Nephron (organoid): ENCODE results near the gene PPP2R2C.

Source experiments
- H3K27ac Mint-ChIP-seq, 3 experiments: 2 replicates each; pipeline ENCODE4 v1.8.0; 2020; ENCODE audit warnings: mixed read lengths in 3 of 3, mild to moderate bottlenecking in 2 of 3, moderate library complexity in 1 of 3
- H3K27me3 Mint-ChIP-seq: 2 replicates; pipeline ENCODE4 v1.8.0; 2021; ENCODE audit warnings: low read depth, mild to moderate bottlenecking, moderate library complexity, mixed read lengths
- H3K36me3 Mint-ChIP-seq: 2 replicates; pipeline ENCODE4 v1.8.0; 2020; ENCODE audit warnings: low read depth, mixed read lengths
- H3K4me1 Mint-ChIP-seq: 2 replicates; pipeline ENCODE4 v1.8.0; 2020; ENCODE audit warnings: mixed read lengths
- H3K4me3 Mint-ChIP-seq, 3 experiments: 2 replicates each; pipeline ENCODE4 v1.8.0; 2020; ENCODE audit warnings: mild to moderate bottlenecking in 3 of 3, mixed read lengths in 3 of 3, moderate library complexity in 2 of 3
- H3K9me3 Mint-ChIP-seq: 2 replicates; pipeline ENCODE4 v1.8.0; 2020; ENCODE audit warnings: mixed read lengths
- TF ChIP-seq, protein P1 (sequence below), 3 experiments: fragments of 200-600 bp; sonication (generic); IDR thresholded peaks; one replicate each; pipeline ENCODE4 v1.5.0; 2021; ENCODE audit warnings: antibody characterized with exemption in 3 of 3; ENCODE audit not compliant: unreplicated experiment in 3 of 3

PPP2R2C gene

DNA sequence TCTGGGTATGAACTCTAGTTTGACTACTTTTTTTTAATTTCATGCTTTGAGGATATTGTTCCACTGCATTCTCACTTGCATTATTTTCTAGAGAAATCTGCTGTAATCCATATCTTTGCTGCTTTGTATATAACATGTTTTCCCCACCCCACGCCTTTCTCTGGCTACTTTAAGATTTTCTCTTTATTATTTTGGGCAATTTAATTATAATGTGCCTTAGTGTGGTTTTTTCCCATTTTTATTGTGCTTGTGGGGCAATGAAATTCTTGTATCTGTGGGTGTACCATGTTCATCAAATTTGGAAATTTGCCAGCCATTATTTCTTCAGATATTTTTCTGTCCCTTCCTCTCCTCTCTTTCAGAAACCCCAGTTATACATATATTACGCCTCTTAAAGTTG lies 15.1 kb upstream of the PPP2R2C start:
- no peak overlapping the region for H3K4me3 Mint-ChIP-seq
- H3K36me3 Mint-ChIP-seq = no peaks in the 10 kb centered on the region
- TF ChIP-seq, protein P1, sequence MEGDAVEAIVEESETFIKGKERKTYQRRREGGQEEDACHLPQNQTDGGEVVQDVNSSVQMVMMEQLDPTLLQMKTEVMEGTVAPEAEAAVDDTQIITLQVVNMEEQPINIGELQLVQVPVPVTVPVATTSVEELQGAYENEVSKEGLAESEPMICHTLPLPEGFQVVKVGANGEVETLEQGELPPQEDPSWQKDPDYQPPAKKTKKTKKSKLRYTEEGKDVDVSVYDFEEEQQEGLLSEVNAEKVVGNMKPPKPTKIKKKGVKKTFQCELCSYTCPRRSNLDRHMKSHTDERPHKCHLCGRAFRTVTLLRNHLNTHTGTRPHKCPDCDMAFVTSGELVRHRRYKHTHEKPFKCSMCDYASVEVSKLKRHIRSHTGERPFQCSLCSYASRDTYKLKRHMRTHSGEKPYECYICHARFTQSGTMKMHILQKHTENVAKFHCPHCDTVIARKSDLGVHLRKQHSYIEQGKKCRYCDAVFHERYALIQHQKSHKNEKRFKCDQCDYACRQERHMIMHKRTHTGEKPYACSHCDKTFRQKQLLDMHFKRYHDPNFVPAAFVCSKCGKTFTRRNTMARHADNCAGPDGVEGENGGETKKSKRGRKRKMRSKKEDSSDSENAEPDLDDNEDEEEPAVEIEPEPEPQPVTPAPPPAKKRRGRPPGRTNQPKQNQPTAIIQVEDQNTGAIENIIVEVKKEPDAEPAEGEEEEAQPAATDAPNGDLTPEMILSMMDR (IDR thresholded peaks at IDR 0.05; ENCODE audit: unreplicated experiment in 3 of 3) = no peak
- no peak overlapping the region for H3K27ac Mint-ChIP-seq
- no peaks in the 10 kb centered on the region for H3K4me1 Mint-ChIP-seq
- H3K27me3 Mint-ChIP-seq = peaks cover 34% of the 10 kb centered on the region
- H3K9me3 Mint-ChIP-seq = peaks cover 32% of the 10 kb centered on the region

DNA sequence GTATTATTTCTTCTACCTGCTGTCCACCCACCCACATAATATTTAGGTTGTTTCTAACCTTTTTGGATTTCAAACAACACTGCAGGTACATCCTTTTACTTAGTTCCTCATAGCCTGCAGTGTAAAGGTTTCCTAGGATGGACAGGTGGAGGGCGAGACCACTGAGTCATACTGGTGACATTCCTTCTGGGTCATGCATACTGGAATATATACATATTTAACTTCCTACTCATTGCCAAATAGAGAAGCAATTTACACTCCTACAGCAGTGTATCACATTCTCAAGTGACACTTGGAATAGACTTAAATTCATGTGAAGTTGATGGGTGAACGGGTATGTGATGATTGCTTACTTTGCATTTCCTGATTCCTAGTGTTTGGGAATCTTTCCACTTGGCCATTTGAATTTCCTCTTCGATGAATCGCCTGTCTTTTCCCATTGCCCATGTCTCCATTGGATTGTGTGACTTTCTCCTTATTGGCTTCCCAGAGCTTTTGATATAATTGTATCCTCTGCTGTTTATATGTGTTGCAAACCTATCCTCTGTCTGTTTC lies 8.2 kb upstream of the PPP2R2C start:
- no peak overlapping the region for H3K27ac Mint-ChIP-seq

DNA sequence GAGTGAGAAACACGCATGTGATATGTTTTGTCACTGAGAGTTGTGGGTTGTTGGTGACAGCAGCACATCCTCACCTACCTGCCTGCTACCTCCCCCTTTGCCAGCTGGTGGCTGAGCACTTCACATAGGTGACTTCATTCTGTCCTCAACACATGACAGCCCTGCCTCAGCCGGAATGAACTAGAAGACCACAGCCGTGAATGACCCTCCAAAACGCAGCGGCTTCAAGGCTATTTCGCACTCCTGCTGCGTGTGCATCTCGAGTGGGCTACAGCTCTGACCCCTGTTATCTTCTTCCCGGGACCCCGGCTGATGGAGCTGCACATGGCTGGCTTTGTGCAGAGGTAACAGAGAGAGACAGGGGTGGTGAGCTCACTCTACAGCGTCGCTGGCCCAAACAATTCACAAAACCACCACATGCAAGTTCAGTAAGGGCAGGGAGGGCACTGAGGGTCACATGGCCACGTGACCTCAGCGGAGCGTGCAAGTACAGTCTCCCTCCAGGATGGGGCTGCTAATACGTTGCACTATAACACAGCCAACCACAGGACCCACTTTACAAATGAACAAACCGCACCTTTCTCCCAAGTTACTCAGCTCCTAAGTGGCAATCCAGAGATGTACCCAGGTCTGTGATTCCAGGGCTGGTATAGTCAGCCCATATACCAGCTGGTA lies 6.3 kb upstream of the PPP2R2C start:
- Mint-ChIP-seq H3K4me1 (no peaks in the 10 kb centered on the region), H3K27me3 (peaks cover 88% of the 10 kb centered on the region), H3K9me3 (no peaks in the 10 kb centered on the region), H3K27ac (no peak overlapping the region), H3K4me3 (no peak overlapping the region), H3K36me3 (no peaks in the 10 kb centered on the region)
- TF ChIP-seq, protein P1 (IDR thresholded peaks at IDR 0.05; ENCODE audit: unreplicated experiment in 3 of 3) = no peak

More for the DNA sequence above, 8.2 kb upstream of the PPP2R2C start:
- peaks cover 73% of the 10 kb centered on the region for H3K27me3 Mint-ChIP-seq
- H3K4me1 Mint-ChIP-seq = no peaks in the 10 kb centered on the region
- no peak overlapping the region for H3K4me3 Mint-ChIP-seq
- no peaks in the 10 kb centered on the region for H3K36me3 Mint-ChIP-seq
- TF ChIP-seq, protein P1 (IDR thresholded peaks at IDR 0.05; ENCODE audit: unreplicated experiment in 3 of 3) = no peak
- H3K9me3 Mint-ChIP-seq = peaks cover 5% of the 10 kb centered on the region

DNA sequence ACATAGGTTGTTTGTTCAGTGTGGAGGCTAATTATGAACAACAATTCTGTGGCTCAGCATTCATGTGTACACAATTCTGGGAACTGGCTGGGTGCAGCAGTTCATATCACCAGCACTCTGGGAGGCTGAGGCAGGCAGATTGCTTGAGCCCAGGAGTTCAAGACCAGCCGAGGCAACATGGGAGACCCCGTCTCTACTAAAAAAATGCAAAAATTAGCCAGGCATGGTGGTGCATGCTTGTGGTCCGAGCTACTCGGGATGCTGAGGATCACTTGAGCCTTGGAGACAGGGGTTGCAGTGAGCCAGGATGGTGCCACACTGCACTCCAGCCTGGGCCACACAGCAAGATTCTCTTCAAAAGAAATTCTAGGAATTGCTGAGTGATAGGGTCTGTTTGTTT lies 4.5 kb upstream of the PPP2R2C start:
- H3K27ac Mint-ChIP-seq = no peak overlapping the region
- TF ChIP-seq, protein P1 (IDR thresholded peaks at IDR 0.05; ENCODE audit: unreplicated experiment in 3 of 3) = no peak
- H3K4me3 Mint-ChIP-seq = no peak overlapping the region
- no peaks in the 10 kb centered on the region for H3K36me3 Mint-ChIP-seq
- H3K9me3 Mint-ChIP-seq = no peaks in the 10 kb centered on the region
- H3K27me3 Mint-ChIP-seq = peaks cover 85% of the 10 kb centered on the region
- H3K4me1 Mint-ChIP-seq = no peaks in the 10 kb centered on the region

DNA sequence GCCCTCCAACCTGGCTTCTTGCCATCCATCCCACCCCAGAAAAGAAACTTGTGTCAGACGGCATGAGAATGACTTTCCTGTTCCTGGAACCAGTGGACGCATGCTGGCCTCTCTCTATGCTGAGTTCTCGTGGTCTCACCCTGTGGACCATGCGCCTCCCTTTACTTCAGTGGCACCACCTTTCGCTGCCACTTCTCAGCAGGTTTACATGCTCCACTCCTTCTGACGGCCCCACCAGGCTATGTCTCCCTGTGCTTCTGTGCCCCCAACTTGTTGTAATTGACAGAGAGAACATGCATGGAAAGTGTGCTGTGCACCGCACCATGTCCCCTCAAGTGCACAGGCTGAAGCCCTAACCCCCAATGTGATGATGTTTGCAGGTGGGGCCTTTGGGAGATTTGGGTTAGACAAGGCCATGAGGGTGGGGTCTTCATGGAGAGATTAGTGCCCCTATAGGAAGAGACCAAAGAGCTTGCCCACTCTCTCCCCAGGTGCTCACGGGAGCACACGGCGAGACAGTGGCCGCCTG lies 3.1 kb upstream of the PPP2R2C start:
- Mint-ChIP-seq H3K9me3 (no peaks in the 10 kb centered on the region), H3K36me3 (no peaks in the 10 kb centered on the region), H3K27ac (no peak overlapping the region), H3K27me3 (peaks cover 85% of the 10 kb centered on the region), H3K4me3 (no peak overlapping the region), H3K4me1 (no peaks in the 10 kb centered on the region)
- TF ChIP-seq, protein P1 (IDR thresholded peaks at IDR 0.05; ENCODE audit: unreplicated experiment in 3 of 3) = no peak
